Stomach (tissue), 4 donors: ENCODE data around the gene ERLIN1.

Experiments used
- EP300 ChIP-seq: sonication (generic); formaldehyde crosslinking; IDR thresholded peaks from one replicate; pipeline ENCODE4 v1.6.1; 2017; ENCODE audit warnings: antibody characterized with exemption
- POLR2A ChIP-seq, 4 donors: fragments of 450-650 bp; IDR thresholded peaks; one replicate each; pipeline ENCODE4 v1.6.1; 2016; ENCODE audit warnings: antibody characterized with exemption in 4 of 4, control low read depth in 2 of 4, mild to moderate bottlenecking in 1 of 4, moderate library complexity in 1 of 4
- POLR2AphosphoS5 ChIP-seq, 3 donors: sonication (generic); formaldehyde crosslinking; IDR thresholded peaks; one replicate each; pipeline ENCODE4 v1.6.1; 2016; ENCODE audit warnings: antibody characterized with exemption in 3 of 3
- TF ChIP-seq, protein P1 (sequence below), 7 experiments: fragments of 450-650 bp in 4 of 7; fragments of 200-600 bp in 3 of 7; sonication (generic) in 3 of 7; IDR thresholded peaks; one replicate each; pipeline ENCODE4 v1.5.1; 2016 to 2019; ENCODE audit warnings: antibody characterized with exemption in 7 of 7, control low read depth in 2 of 7, mild to moderate bottlenecking in 1 of 7

DNA sequence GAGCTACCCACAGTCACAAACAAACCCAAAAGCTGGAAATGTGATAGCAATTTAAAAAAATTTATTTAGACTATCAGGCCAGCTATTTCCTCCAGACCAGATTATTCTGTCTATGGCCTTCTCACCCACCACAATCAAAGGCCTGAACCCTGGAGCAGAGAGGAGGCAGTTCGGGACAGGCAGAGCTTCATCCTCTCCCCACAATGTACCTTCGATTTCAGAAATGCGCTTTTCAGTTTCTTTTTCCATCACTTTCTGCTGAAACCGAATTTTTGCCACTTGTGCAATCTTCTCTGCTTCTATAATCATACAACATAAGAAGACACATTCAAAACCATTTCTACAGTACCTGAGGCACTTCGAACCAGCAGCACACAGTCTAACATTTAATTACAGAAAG, 29.9 kb downstream of the ERLIN1 start:
- TF ChIP-seq, protein P1, sequence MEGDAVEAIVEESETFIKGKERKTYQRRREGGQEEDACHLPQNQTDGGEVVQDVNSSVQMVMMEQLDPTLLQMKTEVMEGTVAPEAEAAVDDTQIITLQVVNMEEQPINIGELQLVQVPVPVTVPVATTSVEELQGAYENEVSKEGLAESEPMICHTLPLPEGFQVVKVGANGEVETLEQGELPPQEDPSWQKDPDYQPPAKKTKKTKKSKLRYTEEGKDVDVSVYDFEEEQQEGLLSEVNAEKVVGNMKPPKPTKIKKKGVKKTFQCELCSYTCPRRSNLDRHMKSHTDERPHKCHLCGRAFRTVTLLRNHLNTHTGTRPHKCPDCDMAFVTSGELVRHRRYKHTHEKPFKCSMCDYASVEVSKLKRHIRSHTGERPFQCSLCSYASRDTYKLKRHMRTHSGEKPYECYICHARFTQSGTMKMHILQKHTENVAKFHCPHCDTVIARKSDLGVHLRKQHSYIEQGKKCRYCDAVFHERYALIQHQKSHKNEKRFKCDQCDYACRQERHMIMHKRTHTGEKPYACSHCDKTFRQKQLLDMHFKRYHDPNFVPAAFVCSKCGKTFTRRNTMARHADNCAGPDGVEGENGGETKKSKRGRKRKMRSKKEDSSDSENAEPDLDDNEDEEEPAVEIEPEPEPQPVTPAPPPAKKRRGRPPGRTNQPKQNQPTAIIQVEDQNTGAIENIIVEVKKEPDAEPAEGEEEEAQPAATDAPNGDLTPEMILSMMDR (IDR thresholded peaks at IDR 0.05): no peak
- TF ChIP-seq POLR2A (IDR thresholded peaks at IDR 0.05): no peak
- TF ChIP-seq POLR2AphosphoS5 (IDR thresholded peaks at IDR 0.05): no peak
- TF ChIP-seq EP300: no peak
